ENCODE results near the gene DNAI4. TPM values are rescaled to one million over a fixed set of nuclear protein-coding genes. Genes with fewer than 3 reads are reported as not detected.
"Not testable (repeated sequence)": the region's sequence is repeated elsewhere in the genome, so short reads cannot be mapped to it uniquely, and the experiment has no call there.

Gene DNAI4
- total and polyA plus RNA-seq, 11 donors, result 0.72 to 18.9 (median 8.8) TPM

GRCh38 chr1:66788231-66788939, 136.3 kb downstream of the DNAI4 start:
- DNase-seq (no peak), ATAC-seq (no peak)
- intact Hi-C loops (cut with DNase I), result no loop called here
- H3K4me1 ChIP-seq, result no peaks in the 10 kb centered on the region
- H3K36me3 ChIP-seq, result no peaks in the 10 kb centered on the region
- 82 to 89% (median 84%) methylated on average over 6 of the region's 6 CpGs for WGBS, 4 donors
- H3K4me3 ChIP-seq, result no peak overlapping the region
- H3K27me3 ChIP-seq, result no peaks in the 10 kb centered on the region
- H3K27ac ChIP-seq, result no peak overlapping the region
- peaks cover 0 to 7% (median 0%) of the 10 kb centered on the region in 12 donors for H3K9me3 ChIP-seq
- TF ChIP-seq POLR2A (IDR thresholded peaks at IDR 0.05) (no peak), CTCF (IDR thresholded peaks at IDR 0.05) (no peak)

GRCh38 chr1:66787641-66788040, 137.0 kb downstream of the DNAI4 start:
- Histone ChIP-seq H3K27ac (no peak overlapping the region), H3K27me3 (no peaks in the 10 kb centered on the region), H3K36me3 (no peaks in the 10 kb centered on the region), H3K4me1 (no peaks in the 10 kb centered on the region), H3K9me3 (peaks cover 0 to 7% (median 0%) of the 10 kb centered on the region in 12 donors), H3K4me3 (no peak overlapping the region)
- DNase-seq (no peak), ATAC-seq (no peak)
- WGBS, 4 donors, result 83 to 89% (median 86%) methylated on average over 4 of the region's 4 CpGs
- intact Hi-C loops (cut with DNase I), result no loop called here
- TF ChIP-seq CTCF (IDR thresholded peaks at IDR 0.05) (no peak), POLR2A (IDR thresholded peaks at IDR 0.05) (no peak)

- H3K4me3 ChIP-seq; ATAC-seq; H3K27me3 ChIP-seq; DNase-seq; H3K36me3 ChIP-seq; intact Hi-C loops (cut with DNase I); H3K4me1 ChIP-seq; H3K27ac ChIP-seq: not testable (repeated sequence)
- 50 to 100% (median 93%) methylated on average over 1 to 2 of the region's 2 CpGs for WGBS, 4 donors
- peaks cover 0 to 10% (median 0%) of the 10 kb centered on the region in 12 donors for H3K9me3 ChIP-seq
Measured at GRCh38 chr1:66785800-66786199, 138.9 kb downstream of the DNAI4 start.

GRCh38 chr1:66779475-66780078, 145.1 kb downstream of the DNAI4 start:
- Histone ChIP-seq H3K9me3 (peaks cover 0 to 8% (median 0%) of the 10 kb centered on the region in 12 donors), H3K4me3 (no peak overlapping the region), H3K4me1 (no peaks in the 10 kb centered on the region), H3K27me3 (no peaks in the 10 kb centered on the region), H3K36me3 (peaks cover 0 to 10% (median 0%) of the 10 kb centered on the region in 9 donors), H3K27ac (no peak overlapping the region)
- ATAC-seq (no peak), DNase-seq (no peak)
- TF ChIP-seq POLR2A (IDR thresholded peaks at IDR 0.05) (no peak), CTCF (IDR thresholded peaks at IDR 0.05) (no peak)
- 80 to 86% (median 83%) methylated on average over 2 of the region's 2 CpGs for whole genome bisulfite sequencing, 4 donors
- intact Hi-C loops (cut with DNase I), result no loop called here
